HG03095 (cell line): ENCODE measurements around the gene HES2.
"Not testable (repeated sequence)": the region's sequence is repeated elsewhere in the genome, so short reads cannot be mapped to it uniquely, and the experiment has no call there.

Experiments used
- ATAC-seq: cut with Tn5 transposase; IDR thresholded peaks from one replicate; pipeline ENCODE4 v1.9.1; 2021; ENCODE audit warnings: moderate library complexity; ENCODE audit not compliant: unreplicated experiment

HES2 gene

GRCh38 chr1:6454856-6455751, 35.4 kb upstream of the HES2 start:
- no peak for ATAC-seq

GRCh38 chr1:6453895-6454855, 34.5 kb upstream of the HES2 start:
- not testable (repeated sequence) for ATAC-seq

- no peak for ATAC-seq
Observed at GRCh38 chr1:6450943-6451373, 31.2 kb upstream of the HES2 start.

- not testable (repeated sequence) for ATAC-seq
Observed at GRCh38 chr1:6450486-6450885, 30.8 kb upstream of the HES2 start.

GRCh38 chr1:6450005-6450450, 30.3 kb upstream of the HES2 start:
- ATAC-seq: no peak

GRCh38 chr1:6448749-6449631, 29.3 kb upstream of the HES2 start:
- no peak for ATAC-seq

GRCh38 chr1:6447818-6448748, 28.4 kb upstream of the HES2 start:
- no peak for ATAC-seq

GRCh38 chr1:6447016-6447817, 27.5 kb upstream of the HES2 start:
- ATAC-seq: no peak

GRCh38 chr1:6446665-6447015, 26.9 kb upstream of the HES2 start:
- no peak for ATAC-seq

GRCh38 chr1:6445929-6446328, 26.2 kb upstream of the HES2 start:
- not testable (repeated sequence) for ATAC-seq

GRCh38 chr1:6445062-6445763, 25.5 kb upstream of the HES2 start:
- ATAC-seq: no peak

GRCh38 chr1:6444377-6444776, 24.7 kb upstream of the HES2 start:
- no peak for ATAC-seq

- ATAC-seq: no peak
Observed at GRCh38 chr1:6443339-6444115, 23.8 kb upstream of the HES2 start.

- ATAC-seq: no peak
Observed at GRCh38 chr1:6441586-6441985, 21.9 kb upstream of the HES2 start.

GRCh38 chr1:6440198-6441126, 20.7 kb upstream of the HES2 start:
- no peak for ATAC-seq

GRCh38 chr1:6438047-6438525, 18.4 kb upstream of the HES2 start:
- ATAC-seq: no peak
